GM12891 (cell line): ENCODE data around the gene MIP.

Experiments used
- POLR2A ChIP-seq: IDR thresholded peaks from 2 replicates; pipeline ENCODE4 v1.6.1; 2011; ENCODE audit warnings: low read depth, low read length, control low read depth
- POLR2AphosphoS5 ChIP-seq: IDR thresholded peaks from 2 replicates; pipeline ENCODE4 v1.6.1; 2011; ENCODE audit warnings: low read depth, low read length, control low read depth
- SPI1 ChIP-seq: IDR thresholded peaks from 2 replicates; pipeline ENCODE4 v1.6.1; 2011; ENCODE audit warnings: low read depth, low read length, control low read depth
- TAF1 ChIP-seq: IDR thresholded peaks from 2 replicates; pipeline ENCODE4 v1.6.1; 2011; ENCODE audit warnings: low read depth, low read length, control low read depth

GRCh38 chr12:56462565-56462964 lies 8.1 kb upstream of the MIP start:
- TF ChIP-seq POLR2AphosphoS5, result no peak
- no peak for TF ChIP-seq TAF1
- TF ChIP-seq POLR2A, result no peak
- no peak for TF ChIP-seq SPI1
